DOHH2 (cell line): ENCODE data around the gene ADK.

ENCODE experiments used
- H3F3A ChIP-seq: fragments of 200-600 bp; sonication (generic), shearing (Covaris generic); 2 replicates; pipeline ENCODE4 v1.6.0; 2016; ENCODE audit warnings: antibody characterized with exemption, mild to moderate bottlenecking; ENCODE audit not compliant: control insufficient read depth, insufficient read depth
- H3K27ac ChIP-seq: fragments of 200-600 bp; sonication (generic); 2 replicates; pipeline ENCODE4 v1.5.1; 2014; ENCODE audit warnings: low read depth, mild to moderate bottlenecking, low read length, moderate library complexity
- H3K27me3 ChIP-seq: fragments of 200-600 bp; sonication (generic); 2 replicates; pipeline ENCODE4 v1.6.1; 2014; ENCODE audit warnings: mild to moderate bottlenecking, low read length, mixed read lengths; ENCODE audit not compliant: control insufficient read depth
- H3K36me3 ChIP-seq: fragments of 200-600 bp; sonication (generic); 2 replicates; pipeline ENCODE4 v1.6.1; 2014; ENCODE audit warnings: mild to moderate bottlenecking, low read length, moderate library complexity, mixed read lengths; ENCODE audit not compliant: control insufficient read depth
- H3K4me1 ChIP-seq: fragments of 200-600 bp; sonication (generic); 2 replicates; pipeline ENCODE4 v1.6.1; 2014; ENCODE audit warnings: mild to moderate bottlenecking, low read length, mixed read lengths; ENCODE audit not compliant: control insufficient read depth
- H3K4me2 ChIP-seq: fragments of 200-600 bp; sonication (generic); 2 replicates; pipeline ENCODE4 v1.6.0; 2014; ENCODE audit warnings: mild to moderate bottlenecking, low read length, moderate library complexity
- H3K4me3 ChIP-seq: fragments of 200-600 bp; sonication (generic); 2 replicates; pipeline ENCODE4 v1.5.1; 2014; ENCODE audit warnings: mild to moderate bottlenecking, low read length, mixed read lengths
- H3K79me2 ChIP-seq: fragments of 200-600 bp; sonication (generic); 2 replicates; pipeline ENCODE4 v1.6.1; 2014; ENCODE audit warnings: mild to moderate bottlenecking, low read length, mixed read lengths; ENCODE audit not compliant: control insufficient read depth
- H3K9me2 ChIP-seq: fragments of 200-600 bp; sonication (generic); replicated peaks from 2 replicates; pipeline ENCODE4 v1.6.1; 2014; ENCODE audit warnings: mild to moderate bottlenecking, low read length, mixed read lengths; ENCODE audit not compliant: control insufficient read depth
- H3K9me3 ChIP-seq: fragments of 200-600 bp; sonication (generic); 2 replicates; pipeline ENCODE4 v1.6.1; 2014; ENCODE audit warnings: antibody characterized with exemption, low read length, mixed read lengths; ENCODE audit not compliant: control insufficient read depth, insufficient read depth
- H4K20me1 ChIP-seq: fragments of 200-600 bp; sonication (generic); 2 replicates; pipeline ENCODE4 v1.6.0; 2014; ENCODE audit warnings: low read depth, mild to moderate bottlenecking, antibody characterized with exemption, low read length, moderate library complexity; ENCODE audit not compliant: control insufficient read depth, insufficient read depth
- CTCF ChIP-seq: fragments of 200-600 bp; sonication (generic); IDR thresholded peaks from one replicate; pipeline ENCODE4 v1.5.1; 2014; ENCODE audit warnings: antibody characterized with exemption, mild to moderate bottlenecking, low read depth, low read length; ENCODE audit not compliant: poor library complexity, severe bottlenecking
- EZH2phosphoT487 ChIP-seq: fragments of 200-600 bp; sonication (generic); IDR thresholded peaks from 2 replicates; pipeline ENCODE4 v1.6.1; 2017; ENCODE audit warnings: borderline replicate concordance, mild to moderate bottlenecking, antibody characterized with exemption, low read length, moderate library complexity, mixed read lengths

The ADK gene

GRCh38 chr10:74164716-74165529 is 13.9 kb downstream of the ADK start:
- Histone ChIP-seq H3K79me2 (peaks cover 14% of the 10 kb centered on the region), H3K27ac (no peak overlapping the region), H3K4me2 (0 out of 2 replicates have a peak overlapping the region, but pooled peaks have one; percentile 66), H4K20me1 (peaks cover 21% of the 10 kb centered on the region; the same call in 1 of the 2 replicates), H3K27me3 (peaks cover 27% of the 10 kb centered on the region), H3K9me2 (no peaks in the 10 kb centered on the region), H3K36me3 (no peaks in the 10 kb centered on the region), H3K9me3 (no peaks in the 10 kb centered on the region), H3K4me1 (peaks cover 71% of the 10 kb centered on the region), H3F3A (peaks cover 19% of the 10 kb centered on the region), H3K4me3 (no peak overlapping the region)
- TF ChIP-seq CTCF, result no peak
- TF ChIP-seq EZH2phosphoT487, result no peak

DNA sequence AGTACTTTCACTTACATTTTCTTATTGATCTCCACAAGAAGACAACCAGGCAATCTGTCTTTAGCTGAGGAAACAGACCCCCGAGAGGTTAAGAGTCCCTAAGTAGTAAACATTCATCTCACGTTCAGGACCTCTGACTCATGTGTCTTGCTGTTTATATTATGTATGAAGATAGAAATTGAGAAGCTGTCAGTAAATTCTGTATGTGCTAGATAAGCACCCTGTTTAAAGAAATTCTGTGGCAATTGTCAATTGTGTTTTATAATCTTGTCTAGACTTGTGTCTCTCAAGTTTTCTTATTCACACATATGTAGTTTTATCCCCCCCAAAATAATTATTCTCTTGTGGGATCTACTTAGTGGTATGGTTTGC is 14.5 kb downstream of the ADK start:
- Histone ChIP-seq H3K79me2 (peaks cover 12% of the 10 kb centered on the region), H3K9me2 (no peaks in the 10 kb centered on the region), H3K27me3 (peaks cover 27% of the 10 kb centered on the region), H3K36me3 (no peaks in the 10 kb centered on the region), H3K27ac (no peak overlapping the region), H4K20me1 (peaks cover 21% of the 10 kb centered on the region; the same call in 1 of the 2 replicates), H3F3A (peaks cover 19% of the 10 kb centered on the region), H3K9me3 (no peaks in the 10 kb centered on the region), H3K4me3 (no peak overlapping the region), H3K4me2 (no peak overlapping the region), H3K4me1 (peaks cover 71% of the 10 kb centered on the region)
- TF ChIP-seq CTCF (no peak), EZH2phosphoT487 (no peak)

GRCh38 chr10:74167443-74167842 is 16.4 kb downstream of the ADK start:
- H3K27me3 ChIP-seq, result peaks cover 27% of the 10 kb centered on the region
- TF ChIP-seq EZH2phosphoT487 (no peak), CTCF (no peak)
- H3F3A ChIP-seq, result peaks cover 20% of the 10 kb centered on the region
- peak overlapping the region; percentile 20; the same call in 1 of the 2 replicates for H3K4me2 ChIP-seq
- H3K9me2 ChIP-seq, result no peaks in the 10 kb centered on the region
- peaks cover 71% of the 10 kb centered on the region for H3K4me1 ChIP-seq
- peaks cover 12% of the 10 kb centered on the region for H3K79me2 ChIP-seq
- no peak overlapping the region for H3K27ac ChIP-seq
- no peaks in the 10 kb centered on the region for H3K9me3 ChIP-seq
- H3K4me3 ChIP-seq, result no peak overlapping the region
- H3K36me3 ChIP-seq, result no peaks in the 10 kb centered on the region
- H4K20me1 ChIP-seq, result peaks cover 21% of the 10 kb centered on the region; the same call in 1 of the 2 replicates
